Measurements from ENCODE around the gene SSTR3.

The SSTR3 gene

GRCh38 chr22:37185646-37186227, 26.5 kb downstream of the SSTR3 start:
- peak overlapping the region; percentile 18 for H2BK120ac ChIP-seq (ENCODE audit: insufficient read depth, low read length, poor library complexity)
- WGBS (ENCODE audit: extremely low coverage, insufficient coverage, insufficient read length): no CpG with 5 or more reads among the region's 13 CpGs

GRCh38 chr22:37184816-37185541, 27.3 kb downstream of the SSTR3 start:
- H2BK120ac ChIP-seq (ENCODE audit: insufficient read depth, low read length, poor library complexity): peak overlapping the region; percentile 18
- peak overlapping the region; percentile 16 for H4K91ac ChIP-seq (ENCODE audit: low read depth, low read length)
- no peak overlapping the region for H3K27ac ChIP-seq (ENCODE audit: low read depth, low read length)
- peaks cover 29% of the 10 kb centered on the region for H3K79me1 ChIP-seq (ENCODE audit: low read length)
- H3K27me3 ChIP-seq (ENCODE audit: insufficient read depth, low read length): no peaks in the 10 kb centered on the region
- no peak overlapping the region for H3K14ac ChIP-seq (ENCODE audit: low read length)
- no peak overlapping the region for H2BK5ac ChIP-seq (ENCODE audit: low read depth, low read length, poor library complexity)
- no peak overlapping the region for H3K9ac ChIP-seq (ENCODE audit: low read length)
- peak overlapping the region; percentile 25 for H2BK12ac ChIP-seq (ENCODE audit: low read length)
- H3K79me2 ChIP-seq (ENCODE audit: control insufficient read depth, insufficient read depth, low read length, poor library complexity): peaks cover 6% of the 10 kb centered on the region
- peak overlapping the region; percentile 55 for H2AK5ac ChIP-seq (ENCODE audit: low read length)
- H3K4me3 ChIP-seq (ENCODE audit: low read depth, low read length): no peak overlapping the region
- no peak overlapping the region for H3K4ac ChIP-seq (ENCODE audit: low read depth, low read length)
- peak overlapping the region; percentile 19 for H3K18ac ChIP-seq (ENCODE audit: low read length)
- WGBS (ENCODE audit: extremely low coverage, insufficient coverage, insufficient read length): no CpG with 5 or more reads among the region's 18 CpGs
- H3K9me3 ChIP-seq (ENCODE audit: insufficient read depth, low read depth, low read length): no peaks in the 10 kb centered on the region
- H4K12ac ChIP-seq (ENCODE audit: low read depth, low read length): no peak overlapping the region
- peaks cover 26 to 33% of the 10 kb centered on the region in 2 experiments for H3K36me3 ChIP-seq (ENCODE audit: control insufficient read depth in 1 of 2, insufficient read depth in 2 of 2, low read length in 2 of 2)
- no peak overlapping the region for H4K8ac ChIP-seq (ENCODE audit: low read depth, low read length)
- peak in 1 of 2 donors; percentile 13 for DNase-seq
- H3K4me2 ChIP-seq (ENCODE audit: low read length): no peak overlapping the region
- peaks cover 36 to 38% of the 10 kb centered on the region in 2 experiments for H3K4me1 ChIP-seq (ENCODE audit: control insufficient read depth in 1 of 2, insufficient read depth in 2 of 2, low read length in 2 of 2)
- no peak overlapping the region for H3K23ac ChIP-seq (ENCODE audit: low read length)
- H2AFZ ChIP-seq (ENCODE audit: insufficient read depth, low read length, poor library complexity): no peak overlapping the region

More at GRCh38 chr22:37185646-37186227, 26.5 kb downstream of the SSTR3 start:
- peak overlapping the region; percentile 16 for H4K91ac ChIP-seq (ENCODE audit: low read depth, low read length)
- no peak overlapping the region for H3K9ac ChIP-seq (ENCODE audit: low read length)
- H3K4me1 ChIP-seq (ENCODE audit: control insufficient read depth in 1 of 2, insufficient read depth in 2 of 2, low read length in 2 of 2): peaks cover 36 to 38% of the 10 kb centered on the region in 2 experiments
- H3K14ac ChIP-seq (ENCODE audit: low read length): no peak overlapping the region
- no peak overlapping the region for H3K23ac ChIP-seq (ENCODE audit: low read length)
- H3K27me3 ChIP-seq (ENCODE audit: insufficient read depth, low read length): no peaks in the 10 kb centered on the region
- no peak overlapping the region for H2BK5ac ChIP-seq (ENCODE audit: low read depth, low read length, poor library complexity)
- H2AK5ac ChIP-seq (ENCODE audit: low read length): peak overlapping the region; percentile 4
- H2BK12ac ChIP-seq (ENCODE audit: low read length): peak overlapping the region; percentile 29
- peaks cover 20 to 28% of the 10 kb centered on the region in 2 experiments for H3K36me3 ChIP-seq (ENCODE audit: control insufficient read depth in 1 of 2, insufficient read depth in 2 of 2, low read length in 2 of 2)
- no peak overlapping the region for H2AFZ ChIP-seq (ENCODE audit: insufficient read depth, low read length, poor library complexity)
- H3K4ac ChIP-seq (ENCODE audit: low read depth, low read length): no peak overlapping the region
- peak in 1 of 2 donors; percentile 46 for DNase-seq
- H4K8ac ChIP-seq (ENCODE audit: low read depth, low read length): no peak overlapping the region
- H3K79me2 ChIP-seq (ENCODE audit: control insufficient read depth, insufficient read depth, low read length, poor library complexity): peaks cover 6% of the 10 kb centered on the region
- no peaks in the 10 kb centered on the region for H3K9me3 ChIP-seq (ENCODE audit: insufficient read depth, low read depth, low read length)
- H3K4me2 ChIP-seq (ENCODE audit: low read length): no peak overlapping the region
- no peak overlapping the region for H3K4me3 ChIP-seq (ENCODE audit: low read depth, low read length)
- no peak overlapping the region for H3K27ac ChIP-seq (ENCODE audit: low read depth, low read length)
- no peak overlapping the region for H4K12ac ChIP-seq (ENCODE audit: low read depth, low read length)
- peaks cover 29% of the 10 kb centered on the region for H3K79me1 ChIP-seq (ENCODE audit: low read length)
- H3K18ac ChIP-seq (ENCODE audit: low read length): peak overlapping the region; percentile 19

- no peak overlapping the region for H2BK5ac ChIP-seq (ENCODE audit: low read depth, low read length, poor library complexity)
- no peak overlapping the region for H3K14ac ChIP-seq (ENCODE audit: low read length)
- no peak overlapping the region for H2AK5ac ChIP-seq (ENCODE audit: low read length)
- H3K18ac ChIP-seq (ENCODE audit: low read length): no peak overlapping the region
- no peak overlapping the region for H3K27ac ChIP-seq (ENCODE audit: low read depth, low read length)
- H3K79me1 ChIP-seq (ENCODE audit: low read length): peaks cover 31% of the 10 kb centered on the region
- no CpG with 5 or more reads among the region's 12 CpGs for WGBS (ENCODE audit: extremely low coverage, insufficient coverage, insufficient read length)
- H3K4me1 ChIP-seq (ENCODE audit: control insufficient read depth in 1 of 2, insufficient read depth in 2 of 2, low read length in 2 of 2): peaks cover 35 to 38% of the 10 kb centered on the region in 2 experiments
- no peak overlapping the region for H3K23ac ChIP-seq (ENCODE audit: low read length)
- peaks cover 29 to 38% of the 10 kb centered on the region in 2 experiments for H3K36me3 ChIP-seq (ENCODE audit: control insufficient read depth in 1 of 2, insufficient read depth in 2 of 2, low read length in 2 of 2)
- H3K79me2 ChIP-seq (ENCODE audit: control insufficient read depth, insufficient read depth, low read length, poor library complexity): peaks cover 6% of the 10 kb centered on the region
- no peak overlapping the region for H3K4me2 ChIP-seq (ENCODE audit: low read length)
- H4K8ac ChIP-seq (ENCODE audit: low read depth, low read length): no peak overlapping the region
- no peak overlapping the region for H3K4me3 ChIP-seq (ENCODE audit: low read depth, low read length)
- no peaks in the 10 kb centered on the region for H3K27me3 ChIP-seq (ENCODE audit: insufficient read depth, low read length)
- H4K91ac ChIP-seq (ENCODE audit: low read depth, low read length): no peak overlapping the region
- no peak overlapping the region for H3K4ac ChIP-seq (ENCODE audit: low read depth, low read length)
- peak; percentile 69 to 80 for DNase-seq
- no peak overlapping the region for H2BK120ac ChIP-seq (ENCODE audit: insufficient read depth, low read length, poor library complexity)
- H2AFZ ChIP-seq (ENCODE audit: insufficient read depth, low read length, poor library complexity): no peak overlapping the region
- no peak overlapping the region for H3K9ac ChIP-seq (ENCODE audit: low read length)
- no peak overlapping the region for H2BK12ac ChIP-seq (ENCODE audit: low read length)
- no peaks in the 10 kb centered on the region for H3K9me3 ChIP-seq (ENCODE audit: insufficient read depth, low read depth, low read length)
- H4K12ac ChIP-seq (ENCODE audit: low read depth, low read length): no peak overlapping the region
Observed at GRCh38 chr22:37184380-37184755, 27.9 kb downstream of the SSTR3 start.

GRCh38 chr22:37183432-37184379, 28.6 kb downstream of the SSTR3 start:
- Histone ChIP-seq H3K18ac (ENCODE audit: low read length) (peak overlapping the region; percentile 31), H2BK5ac (ENCODE audit: low read depth, low read length, poor library complexity) (no peak overlapping the region)

More at GRCh38 chr22:37183432-37184379, 28.6 kb downstream of the SSTR3 start:
- Histone ChIP-seq H3K27ac (ENCODE audit: low read depth, low read length) (no peak overlapping the region), H3K14ac (ENCODE audit: low read length) (peak overlapping the region; percentile 18), H3K27me3 (ENCODE audit: insufficient read depth, low read length) (no peaks in the 10 kb centered on the region), H3K4ac (ENCODE audit: low read depth, low read length) (peak overlapping the region; percentile 30), H2BK12ac (ENCODE audit: low read length) (peak overlapping the region; percentile 17), H3K9ac (ENCODE audit: low read length) (no peak overlapping the region), H2BK120ac (ENCODE audit: insufficient read depth, low read length, poor library complexity) (peak overlapping the region; percentile 35), H2AK5ac (ENCODE audit: low read length) (peak overlapping the region; percentile 6), H3K4me2 (ENCODE audit: low read length) (no peak overlapping the region), H4K8ac (ENCODE audit: low read depth, low read length) (no peak overlapping the region), H3K9me3 (ENCODE audit: insufficient read depth, low read depth, low read length) (no peaks in the 10 kb centered on the region), H4K91ac (ENCODE audit: low read depth, low read length) (peak overlapping the region; percentile 34), H4K12ac (ENCODE audit: low read depth, low read length) (no peak overlapping the region), H3K23ac (ENCODE audit: low read length) (no peak overlapping the region), H2AFZ (ENCODE audit: insufficient read depth, low read length, poor library complexity) (no peak overlapping the region), H3K36me3 (ENCODE audit: control insufficient read depth in 1 of 2, insufficient read depth in 2 of 2, low read length in 2 of 2) (peaks cover 29 to 38% of the 10 kb centered on the region in 2 experiments), H3K79me1 (ENCODE audit: low read length) (peaks cover 30% of the 10 kb centered on the region), H3K4me3 (ENCODE audit: low read depth, low read length) (no peak overlapping the region), H3K4me1 (ENCODE audit: control insufficient read depth in 1 of 2, insufficient read depth in 2 of 2, low read length in 2 of 2) (peaks cover 33 to 38% of the 10 kb centered on the region in 2 experiments), H3K79me2 (ENCODE audit: control insufficient read depth, insufficient read depth, low read length, poor library complexity) (peaks cover 6% of the 10 kb centered on the region)
- no CpG with 5 or more reads among the region's 17 CpGs for WGBS (ENCODE audit: extremely low coverage, insufficient coverage, insufficient read length)
- DNase-seq: peak; percentile 49 to 69
